ENCODE measurements around the gene CADPS.

- TF ChIP-seq CTCF (conservative IDR thresholded peaks at IDR 0.05): no peak
- TF ChIP-seq ZFX (IDR thresholded peaks at IDR 0.05): no peak
Measured at GRCh38 chr3:62416144-62416543, 459.1 kb downstream of the CADPS start.
